Peyer's patch (tissue), 4 donors: ENCODE data around the gene GALR3.

ENCODE experiments used
- CTCF ChIP-seq, 6 experiments: fragments of 450-650 bp in 4 of 6; fragments of 200-600 bp in 2 of 6; sonication (generic) in 1 of 6; IDR thresholded peaks; one replicate each; pipeline ENCODE4 v1.5.1; 2017 to 2019; ENCODE audit warnings: antibody characterized with exemption in 6 of 6, mild to moderate bottlenecking in 3 of 6, moderate library complexity in 1 of 6
- POLR2A ChIP-seq, 2 donors: fragments of 450-650 bp; IDR thresholded peaks; one replicate each; pipeline ENCODE4 v1.5.1; 2017; ENCODE audit warnings: antibody characterized with exemption in 2 of 2, mild to moderate bottlenecking in 2 of 2, moderate library complexity in 2 of 2

- TF ChIP-seq POLR2A (IDR thresholded peaks at IDR 0.05) (no peak), CTCF (IDR thresholded peaks at IDR 0.05) (no peak)
Measured at GRCh38 chr22:37855462-37855861, 32.3 kb downstream of the GALR3 start.
